Rectal smooth muscle tissue (tissue), 1 donor: ENCODE data around the gene NTM.

Source experiments
- H3K27ac ChIP-seq: one replicate; pipeline ENCODE4 v1.7.0; 2013; ENCODE audit warnings: low read depth, low read length, inconsistent platforms
- H3K27me3 ChIP-seq: one replicate; pipeline ENCODE4 v1.7.0; 2013; ENCODE audit warnings: low read length; ENCODE audit not compliant: control insufficient read depth, insufficient read depth
- H3K36me3 ChIP-seq: one replicate; pipeline ENCODE4 v1.7.0; 2013; ENCODE audit warnings: low read length; ENCODE audit not compliant: control insufficient read depth, insufficient read depth
- H3K4me1 ChIP-seq: one replicate; pipeline ENCODE4 v1.7.0; 2013; ENCODE audit warnings: low read length; ENCODE audit not compliant: control insufficient read depth, insufficient read depth
- H3K4me3 ChIP-seq: one replicate; pipeline ENCODE4 v1.7.0; 2013; ENCODE audit warnings: low read length
- H3K9ac ChIP-seq: one replicate; pipeline ENCODE4 v1.7.0; 2013; ENCODE audit warnings: low read length

Gene NTM

DNA sequence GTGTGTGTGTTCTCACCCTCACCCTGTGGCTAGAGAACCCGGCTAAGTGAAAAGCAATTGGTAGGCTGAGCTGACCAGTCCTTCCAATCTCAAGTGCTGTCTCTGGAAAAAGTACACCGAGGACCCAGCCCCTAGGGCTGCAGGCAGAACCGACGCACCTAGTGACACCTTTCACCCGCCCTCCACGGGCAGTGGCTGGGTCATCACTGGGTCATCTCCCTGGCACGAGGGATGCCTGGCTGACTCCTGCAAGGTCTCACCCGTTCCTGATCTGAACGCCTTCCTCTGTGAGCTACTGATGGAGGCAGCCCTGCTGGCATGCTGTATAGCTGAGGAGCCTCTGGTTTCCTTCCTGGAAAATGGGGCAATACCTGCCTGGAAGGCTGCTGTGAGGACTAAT is 311.5 kb downstream of the NTM start:
- Histone ChIP-seq H3K4me1 (no peaks in the 10 kb centered on the region), H3K36me3 (no peaks in the 10 kb centered on the region), H3K4me3 (no peak overlapping the region), H3K9ac (no peak overlapping the region), H3K27ac (no peak overlapping the region), H3K27me3 (no peaks in the 10 kb centered on the region)

DNA sequence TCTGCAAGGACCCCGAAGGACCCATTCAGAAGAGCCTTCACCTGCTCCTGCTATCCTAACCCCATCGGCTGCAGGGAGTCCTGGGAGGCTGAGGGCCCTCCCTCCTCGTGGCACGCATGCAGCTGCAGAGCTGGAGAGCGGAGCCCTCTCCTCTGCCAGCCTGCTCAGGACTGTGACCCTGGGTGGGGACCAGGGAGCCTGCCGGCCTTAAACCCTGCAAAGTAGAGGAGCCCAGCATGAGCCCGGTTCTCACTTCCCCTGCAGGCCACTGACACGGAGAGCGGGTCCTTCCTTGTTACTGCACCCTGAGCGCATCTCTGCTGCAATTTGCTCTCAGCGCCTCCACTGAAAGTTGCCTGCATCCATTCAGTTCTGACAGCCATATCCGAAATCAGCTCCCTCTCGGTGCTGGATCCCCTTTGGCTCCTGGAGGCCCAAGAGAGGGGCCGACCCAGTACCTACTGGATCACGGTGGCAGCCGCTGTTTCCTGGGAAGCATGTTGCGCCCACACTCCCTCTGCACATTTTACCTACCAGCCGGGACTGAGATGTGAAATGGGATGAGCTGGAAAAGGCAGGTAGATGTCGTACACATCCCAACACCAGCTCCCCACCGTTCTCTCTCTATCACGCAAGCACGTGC is 312.1 kb downstream of the NTM start:
- H3K9ac ChIP-seq = no peak overlapping the region
- no peaks in the 10 kb centered on the region for H3K27me3 ChIP-seq
- no peak overlapping the region for H3K27ac ChIP-seq
- H3K36me3 ChIP-seq = no peaks in the 10 kb centered on the region
- H3K4me3 ChIP-seq = no peak overlapping the region
- no peaks in the 10 kb centered on the region for H3K4me1 ChIP-seq

DNA sequence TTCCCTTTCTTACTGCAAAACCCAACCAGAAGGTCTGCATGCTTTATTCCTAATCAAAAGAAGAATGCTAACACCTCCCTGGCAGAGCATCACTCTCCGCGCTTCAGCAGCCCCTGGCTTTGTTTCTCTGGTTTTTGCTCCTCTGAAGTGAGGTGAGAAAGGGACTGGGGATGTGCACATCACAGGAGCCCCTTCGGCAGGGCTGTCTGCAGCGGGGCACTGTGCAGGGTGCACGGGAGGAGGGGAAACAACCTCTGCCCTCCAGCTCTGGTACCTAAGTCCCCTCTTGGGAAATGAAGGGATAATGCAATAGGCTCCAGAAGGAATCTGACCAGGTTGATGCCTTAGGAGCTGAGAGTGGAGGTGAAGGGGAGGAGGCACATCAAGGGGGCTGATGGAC is 312.7 kb downstream of the NTM start:
- Histone ChIP-seq H3K27ac (no peak overlapping the region), H3K4me3 (no peak overlapping the region), H3K36me3 (no peaks in the 10 kb centered on the region), H3K4me1 (peaks cover under 1% of the 10 kb centered on the region), H3K27me3 (no peaks in the 10 kb centered on the region), H3K9ac (no peak overlapping the region)

DNA sequence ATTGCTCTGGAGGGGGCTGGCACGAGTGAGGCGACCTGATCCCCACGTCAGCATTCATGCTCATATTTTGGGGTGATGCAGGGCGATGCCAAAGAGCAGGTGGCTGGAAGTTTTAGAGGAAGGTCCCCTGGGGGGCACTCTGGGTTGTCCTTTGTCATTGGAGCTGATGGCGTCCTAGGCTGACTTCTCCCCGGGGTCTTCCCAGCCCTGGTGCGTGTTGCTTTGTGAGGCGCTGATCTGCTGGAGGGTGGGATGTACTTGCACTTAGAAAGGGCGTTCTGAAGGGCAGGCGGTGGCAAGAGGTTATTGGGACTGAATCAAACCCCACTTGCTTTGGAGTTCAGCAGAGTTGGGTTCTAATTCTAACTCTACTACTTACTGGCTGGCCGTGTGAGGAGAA is 313.3 kb downstream of the NTM start:
- Histone ChIP-seq H3K27me3 (no peaks in the 10 kb centered on the region), H3K4me1 (peaks cover 3% of the 10 kb centered on the region)

DNA sequence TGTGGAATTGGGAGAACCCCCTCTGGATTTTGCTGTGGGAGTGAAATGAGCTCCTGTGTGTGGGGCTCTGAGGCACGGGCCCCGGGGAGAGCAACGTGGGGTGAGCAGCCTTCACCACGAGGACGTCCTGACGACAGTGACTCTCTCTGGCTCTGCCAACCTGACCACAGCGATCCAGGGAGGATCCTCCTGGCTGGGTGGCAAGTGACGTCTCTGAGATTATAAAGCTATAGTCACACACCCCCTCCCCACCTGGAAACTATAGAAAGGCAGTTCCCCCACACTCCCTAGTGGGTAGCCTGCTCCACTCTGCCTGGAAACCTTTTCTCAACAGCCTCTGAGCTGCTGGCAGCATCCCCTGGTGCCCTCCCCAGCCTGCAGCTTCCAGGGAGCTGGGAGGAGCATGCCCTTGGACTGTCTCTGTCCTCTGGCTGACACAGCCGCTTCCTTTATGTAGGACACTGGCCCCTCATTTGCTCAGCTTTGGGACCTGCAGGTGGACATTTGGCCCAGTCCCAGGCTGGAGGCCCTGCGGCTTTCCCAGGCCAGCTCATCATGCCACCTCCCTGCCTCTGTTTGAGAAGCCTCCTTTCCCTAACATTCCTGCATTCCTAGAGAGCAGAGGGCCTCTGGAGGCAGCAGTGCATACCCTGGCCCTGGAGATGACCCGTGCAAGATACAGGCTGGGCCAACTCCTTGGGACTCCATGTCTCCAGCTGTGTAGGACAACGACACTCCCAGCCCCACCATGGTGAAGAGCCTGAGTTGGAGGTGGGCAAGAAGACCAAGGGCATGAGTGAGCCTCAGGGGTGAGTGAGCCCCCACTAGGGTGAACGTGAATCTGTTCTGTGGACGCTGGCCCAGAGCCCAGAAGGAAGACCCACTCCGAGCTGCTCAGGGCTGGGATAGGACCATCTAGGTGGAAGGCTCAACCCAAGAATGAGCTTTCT is 314.0 kb downstream of the NTM start:
- Histone ChIP-seq H3K27ac (no peak overlapping the region), H3K9ac (no peak overlapping the region), H3K36me3 (no peaks in the 10 kb centered on the region), H3K4me3 (no peak overlapping the region), H3K4me1 (peaks cover 3% of the 10 kb centered on the region), H3K27me3 (no peaks in the 10 kb centered on the region)

More for the DNA sequence above, 313.3 kb downstream of the NTM start:
- Histone ChIP-seq H3K4me3 (no peak overlapping the region), H3K9ac (no peak overlapping the region), H3K27ac (no peak overlapping the region), H3K36me3 (no peaks in the 10 kb centered on the region)

DNA sequence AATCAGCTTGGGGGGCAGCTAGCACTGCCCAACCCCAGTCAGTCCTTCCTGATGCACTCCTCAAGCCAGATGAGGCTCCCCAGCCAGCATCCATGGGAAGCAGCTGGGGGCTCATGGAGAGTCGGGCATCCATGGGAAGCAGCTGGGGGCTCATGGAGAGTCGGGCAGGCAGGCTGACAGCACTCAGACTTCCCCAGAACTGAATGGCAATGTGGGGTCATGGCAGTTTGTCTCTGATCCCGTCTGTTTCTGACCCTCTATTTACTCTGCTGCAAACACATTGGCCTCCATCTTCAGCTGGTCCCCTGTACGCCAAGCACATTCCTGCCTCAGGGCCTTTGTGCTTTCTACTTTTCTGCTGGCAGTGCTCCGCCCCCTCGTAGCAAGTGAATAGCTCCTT is 314.8 kb downstream of the NTM start:
- Histone ChIP-seq H3K36me3 (no peaks in the 10 kb centered on the region), H3K9ac (no peak overlapping the region), H3K27me3 (no peaks in the 10 kb centered on the region), H3K4me1 (peaks cover 3% of the 10 kb centered on the region), H3K4me3 (no peak overlapping the region), H3K27ac (no peak overlapping the region)

DNA sequence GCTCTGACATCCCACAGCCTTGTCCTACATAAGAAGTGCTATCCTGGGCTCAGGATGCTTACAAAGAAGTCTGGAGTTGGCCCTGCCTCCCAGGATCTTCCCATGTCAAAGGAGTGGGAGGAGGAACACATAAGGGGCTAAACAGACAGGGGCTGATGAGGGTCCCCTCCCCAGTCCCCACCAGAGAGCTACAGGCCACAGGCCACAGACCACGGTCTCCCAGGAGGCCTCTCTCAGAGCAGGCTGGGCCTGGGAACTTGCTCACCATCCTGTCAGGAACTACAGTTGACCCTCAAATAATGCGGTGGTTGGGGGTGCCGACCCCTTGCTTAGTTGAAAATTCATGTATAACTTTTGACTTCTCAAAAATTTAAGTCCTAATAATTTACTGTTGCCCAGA is 315.5 kb downstream of the NTM start:
- no peaks in the 10 kb centered on the region for H3K27me3 ChIP-seq
- H3K9ac ChIP-seq = no peak overlapping the region
- peaks cover 3% of the 10 kb centered on the region for H3K4me1 ChIP-seq
- no peak overlapping the region for H3K27ac ChIP-seq
- H3K4me3 ChIP-seq = no peak overlapping the region
- no peaks in the 10 kb centered on the region for H3K36me3 ChIP-seq

DNA sequence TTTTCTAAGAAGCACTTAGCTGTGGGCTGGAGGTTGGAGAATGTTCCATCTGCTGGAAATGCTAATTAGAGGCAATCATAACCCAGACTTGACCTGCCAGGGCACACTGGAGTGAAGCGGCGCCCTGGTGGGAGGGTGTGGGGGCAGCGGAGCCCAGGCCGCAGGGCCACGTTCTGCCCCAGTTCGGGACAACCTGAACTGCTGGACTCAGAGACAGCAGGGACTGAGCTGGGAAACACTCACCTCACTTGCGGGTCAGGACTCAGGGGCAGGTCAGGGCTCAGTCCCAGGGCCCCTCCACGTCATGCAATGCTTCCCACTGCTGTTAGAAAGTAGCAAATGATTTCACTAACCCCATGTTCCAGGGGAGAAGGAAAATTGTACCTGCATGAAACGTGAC is 316.4 kb downstream of the NTM start:
- peaks cover 3% of the 10 kb centered on the region for H3K4me1 ChIP-seq
- no peaks in the 10 kb centered on the region for H3K36me3 ChIP-seq
- no peak overlapping the region for H3K9ac ChIP-seq
- no peak overlapping the region for H3K27ac ChIP-seq
- H3K4me3 ChIP-seq = no peak overlapping the region
- no peaks in the 10 kb centered on the region for H3K27me3 ChIP-seq

DNA sequence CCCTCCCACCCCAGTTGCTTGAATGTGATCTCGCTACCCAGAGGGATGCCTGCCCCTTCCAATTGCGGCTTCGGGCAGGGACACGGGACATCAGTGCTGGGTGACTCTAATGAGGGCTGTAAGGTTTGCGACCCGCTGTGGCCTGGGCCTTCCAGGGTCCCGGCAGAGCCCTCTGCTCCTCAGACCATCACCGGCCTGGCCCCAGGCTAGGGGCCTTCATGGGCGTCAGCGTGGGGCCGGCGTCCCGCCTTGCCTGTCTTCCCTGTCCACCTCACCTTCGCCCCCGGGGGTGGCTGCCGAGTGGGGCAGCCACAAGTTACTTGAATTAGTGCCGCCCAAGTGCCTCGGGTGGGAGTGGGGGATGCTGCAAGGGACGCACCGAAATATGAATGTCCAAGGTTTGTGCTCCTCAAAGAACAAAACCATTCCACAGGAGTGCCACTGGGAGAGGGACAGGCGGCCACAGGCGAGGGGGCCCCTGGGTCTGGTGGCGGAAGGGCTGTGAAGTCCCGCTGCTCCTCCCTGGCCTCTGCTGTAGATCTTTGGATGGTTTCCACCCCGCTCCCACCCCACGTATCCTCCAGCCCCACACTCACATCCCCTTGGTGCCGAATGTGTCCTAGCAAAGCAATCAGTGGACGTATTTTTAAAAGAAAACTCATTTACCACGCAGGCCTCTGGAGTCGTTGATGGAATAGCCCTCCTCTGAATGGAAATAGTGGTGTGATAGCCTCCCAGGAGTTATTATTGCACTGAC is 317.1 kb downstream of the NTM start:
- no peak overlapping the region for H3K9ac ChIP-seq
- H3K4me3 ChIP-seq = no peak overlapping the region
- H3K27ac ChIP-seq = no peak overlapping the region
- no peaks in the 10 kb centered on the region for H3K27me3 ChIP-seq
- no peaks in the 10 kb centered on the region for H3K36me3 ChIP-seq
- peaks cover 3% of the 10 kb centered on the region for H3K4me1 ChIP-seq

DNA sequence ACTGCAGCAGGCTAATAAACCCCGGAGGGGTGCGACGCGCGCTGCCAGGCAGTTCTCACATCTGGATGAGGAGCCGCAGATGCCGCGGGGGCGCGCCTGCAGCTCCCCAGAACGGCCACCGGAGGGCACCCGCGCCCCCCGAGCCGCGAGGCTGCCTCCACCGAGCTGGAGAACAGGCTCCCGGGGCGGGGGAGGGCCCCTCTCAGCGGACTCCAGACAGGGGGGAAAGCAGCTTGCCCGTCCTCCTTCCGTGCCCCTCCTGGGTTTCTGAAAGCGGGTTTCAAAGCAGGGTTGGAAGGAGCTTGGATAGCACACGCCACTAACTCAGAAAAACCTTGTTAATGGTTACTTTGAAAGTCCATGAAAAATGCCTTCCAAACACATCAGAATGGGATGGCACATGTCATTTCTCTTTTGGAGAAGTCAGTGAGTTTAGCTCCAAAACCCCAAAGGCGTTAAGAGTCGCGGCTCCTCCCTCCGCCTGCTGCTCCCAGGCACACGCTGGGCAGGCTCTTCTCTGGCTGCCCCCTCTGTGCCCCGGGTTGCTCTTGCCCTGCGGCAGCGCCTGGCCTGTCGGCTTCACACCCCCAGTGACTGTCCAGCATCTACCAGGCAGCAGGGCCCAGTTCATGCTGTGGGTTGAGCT is 317.8 kb downstream of the NTM start:
- Histone ChIP-seq H3K4me3 (no peak overlapping the region), H3K4me1 (peaks cover 3% of the 10 kb centered on the region), H3K36me3 (no peaks in the 10 kb centered on the region), H3K27ac (no peak overlapping the region), H3K27me3 (no peaks in the 10 kb centered on the region), H3K9ac (no peak overlapping the region)

DNA sequence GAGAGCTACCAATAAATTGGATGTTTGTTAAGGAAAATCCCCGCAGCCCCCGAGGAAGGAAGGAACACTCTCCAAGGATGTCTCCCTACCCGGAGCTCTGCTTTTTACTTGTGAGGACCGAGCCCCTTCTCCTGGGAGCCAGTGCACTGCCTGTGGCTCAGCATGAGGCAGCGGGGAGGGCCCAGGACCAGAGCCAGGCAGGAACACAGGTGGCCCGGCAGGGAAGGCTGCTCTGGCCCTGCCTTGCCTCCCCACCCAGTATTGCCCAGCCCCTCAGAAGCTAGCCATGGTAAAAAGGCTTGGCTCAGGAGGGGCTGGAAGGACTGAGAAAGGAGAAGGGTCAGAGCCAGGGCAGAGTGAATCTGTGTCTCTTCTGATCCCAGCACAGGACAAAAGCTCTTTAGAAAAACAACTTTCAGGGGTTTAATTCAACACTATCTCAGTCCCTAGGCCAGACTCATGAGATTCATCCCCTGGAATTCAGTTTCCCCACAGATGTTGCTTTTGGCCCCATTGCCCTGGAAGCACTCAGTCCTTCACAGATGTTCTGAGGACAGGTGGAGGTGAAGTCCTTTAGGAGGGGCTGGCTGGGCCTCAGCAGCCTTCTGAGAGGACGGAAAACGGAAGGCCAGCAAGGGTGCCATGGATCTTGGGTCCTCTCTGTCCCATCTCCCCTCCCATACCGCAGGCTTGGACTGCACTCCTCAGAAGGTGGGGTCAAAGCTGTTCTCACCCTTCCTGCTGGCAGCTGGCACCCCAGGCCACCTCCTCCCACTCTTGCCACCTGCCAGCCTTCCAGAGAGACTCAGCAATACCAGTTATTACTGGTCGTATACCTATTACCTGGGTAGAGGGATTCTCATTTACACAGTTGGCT is 318.9 kb downstream of the NTM start:
- H3K27ac ChIP-seq = no peak overlapping the region

More for the DNA sequence above, 318.9 kb downstream of the NTM start:
- H3K27me3 ChIP-seq = no peaks in the 10 kb centered on the region
- no peak overlapping the region for H3K9ac ChIP-seq
- peaks cover 3% of the 10 kb centered on the region for H3K4me1 ChIP-seq
- H3K4me3 ChIP-seq = no peak overlapping the region
- no peaks in the 10 kb centered on the region for H3K36me3 ChIP-seq
